ENCODE results near the gene ABCF2. TPM values are rescaled to one million over a fixed set of nuclear protein-coding genes. Genes with fewer than 3 reads are reported as not detected.
A peak's percentile ranks its signal among the peaks of the same experiment; 100 is the strongest.

Gene ABCF2
- total RNA-seq, 1 donor from 2014 or later = 36.9 TPM

DNA sequence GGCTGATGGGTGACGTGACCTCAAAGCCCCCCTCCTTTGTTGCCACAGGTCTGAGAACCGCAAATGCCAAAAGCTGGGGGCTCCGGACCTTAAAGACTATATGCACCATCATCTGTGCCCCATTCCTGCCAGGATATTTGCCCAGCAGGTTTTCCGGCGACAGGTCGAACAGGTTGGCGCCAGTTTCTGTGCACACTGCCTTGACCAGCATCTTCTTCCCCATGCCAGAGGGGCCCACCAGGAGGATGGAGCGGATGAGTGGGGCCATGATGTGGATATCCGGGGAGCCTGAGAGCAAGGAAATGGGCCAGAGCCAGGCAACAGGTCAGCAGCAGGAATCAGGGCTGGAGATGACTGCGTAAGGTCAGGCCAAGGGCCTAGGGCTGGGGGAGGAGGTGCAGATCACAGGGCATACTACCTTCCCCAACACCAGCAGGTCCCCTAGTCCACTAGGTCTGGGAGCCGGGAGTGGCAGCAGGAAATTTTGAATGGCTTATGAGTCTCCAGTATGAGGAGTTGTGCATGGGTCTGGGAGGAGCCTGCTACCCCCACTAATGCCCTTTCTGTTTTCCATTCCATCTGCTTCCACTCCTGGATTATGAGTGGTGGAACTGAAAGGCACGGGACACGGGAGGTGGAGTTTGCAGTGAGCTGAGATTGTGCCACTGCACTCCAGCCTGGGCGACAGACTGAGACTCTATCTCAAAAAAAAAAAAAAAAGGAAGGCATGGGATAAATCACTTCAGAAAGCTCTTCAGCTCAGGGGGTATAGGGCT lies 33.6 kb downstream of the ABCF2 start:
- DNase-seq = no peak

DNA sequence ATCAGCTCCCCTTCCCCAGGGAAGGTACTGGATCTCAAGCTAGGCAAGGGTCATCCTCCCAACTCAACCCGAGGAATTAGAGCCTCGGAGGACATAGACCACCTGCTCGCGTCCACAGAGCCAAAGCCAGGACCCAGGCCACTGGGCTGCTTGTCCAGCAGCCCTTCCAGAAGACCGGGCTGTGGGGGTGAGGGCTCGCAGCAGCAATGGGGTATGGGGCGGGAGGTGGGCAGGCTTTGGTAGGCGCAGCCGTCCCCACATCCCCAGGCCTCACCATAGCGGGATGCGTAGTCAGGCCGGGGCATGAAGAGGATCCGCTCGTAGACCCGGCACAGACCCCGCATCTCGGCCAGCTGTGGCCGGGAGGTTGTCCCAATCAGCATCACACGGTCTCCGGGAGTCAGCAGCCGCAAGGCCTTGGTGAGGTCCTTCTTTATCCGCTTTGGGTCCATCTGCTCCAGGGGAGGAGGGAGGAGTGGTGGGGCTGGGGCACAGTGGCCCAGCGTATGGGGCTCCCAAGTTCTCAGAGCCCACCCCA lies 34.9 kb downstream of the ABCF2 start:
- DNase-seq = no peak

DNA sequence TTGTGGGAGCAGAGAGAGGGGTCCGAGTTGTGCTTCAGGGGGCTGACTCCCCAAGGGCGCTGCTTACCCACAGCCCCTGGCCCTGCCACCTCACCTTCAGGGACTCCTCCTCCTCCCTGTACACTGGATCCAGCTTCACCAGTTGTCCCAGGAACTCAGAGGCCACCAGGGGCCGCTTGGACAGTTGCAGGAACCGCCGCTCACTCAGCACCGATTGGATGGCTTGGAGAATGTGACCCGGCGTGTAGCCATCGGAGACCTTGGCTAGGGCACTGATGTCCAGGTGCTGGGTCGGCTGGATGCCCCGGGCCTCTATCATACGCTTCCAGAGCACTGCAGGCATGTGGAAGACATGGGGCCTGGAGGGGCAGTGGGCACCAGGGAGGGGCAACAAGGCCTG lies 35.5 kb downstream of the ABCF2 start:
- DNase-seq = no peak

DNA sequence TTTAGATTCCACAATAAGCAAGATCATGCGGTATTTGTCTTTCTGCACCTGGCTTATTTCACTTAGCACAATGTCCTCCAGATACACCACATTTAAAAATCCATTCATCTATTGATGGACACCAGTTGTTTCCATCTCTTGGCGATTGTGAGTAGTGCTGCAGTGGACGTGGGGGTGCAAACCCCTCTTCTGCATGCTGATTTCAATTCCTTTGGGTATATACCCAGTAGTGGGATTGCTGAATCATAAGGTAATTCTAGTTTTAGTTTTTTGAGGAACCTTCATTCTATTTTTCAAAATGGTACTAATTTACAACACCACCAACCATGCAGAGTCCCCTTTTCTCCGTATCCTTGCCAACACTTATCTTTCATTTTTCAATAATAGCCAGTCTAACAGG lies 38.0 kb downstream of the ABCF2 start:
- no peak for DNase-seq

DNA sequence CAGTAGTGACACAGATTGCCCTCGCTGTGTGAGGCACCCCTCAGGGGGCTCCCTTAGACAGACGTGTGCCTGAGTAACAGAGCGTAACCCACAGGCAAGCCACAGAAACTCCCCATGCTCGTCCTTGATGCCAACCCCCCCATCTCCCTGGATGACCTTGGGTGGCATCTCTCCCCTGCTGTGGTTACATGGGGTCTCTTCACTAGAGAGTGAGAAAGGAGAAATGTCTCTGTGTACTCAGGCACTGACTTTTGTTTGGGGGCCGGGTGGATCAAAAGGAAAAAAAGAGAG lies 38.8 kb downstream of the ABCF2 start:
- no peak for DNase-seq

DNA sequence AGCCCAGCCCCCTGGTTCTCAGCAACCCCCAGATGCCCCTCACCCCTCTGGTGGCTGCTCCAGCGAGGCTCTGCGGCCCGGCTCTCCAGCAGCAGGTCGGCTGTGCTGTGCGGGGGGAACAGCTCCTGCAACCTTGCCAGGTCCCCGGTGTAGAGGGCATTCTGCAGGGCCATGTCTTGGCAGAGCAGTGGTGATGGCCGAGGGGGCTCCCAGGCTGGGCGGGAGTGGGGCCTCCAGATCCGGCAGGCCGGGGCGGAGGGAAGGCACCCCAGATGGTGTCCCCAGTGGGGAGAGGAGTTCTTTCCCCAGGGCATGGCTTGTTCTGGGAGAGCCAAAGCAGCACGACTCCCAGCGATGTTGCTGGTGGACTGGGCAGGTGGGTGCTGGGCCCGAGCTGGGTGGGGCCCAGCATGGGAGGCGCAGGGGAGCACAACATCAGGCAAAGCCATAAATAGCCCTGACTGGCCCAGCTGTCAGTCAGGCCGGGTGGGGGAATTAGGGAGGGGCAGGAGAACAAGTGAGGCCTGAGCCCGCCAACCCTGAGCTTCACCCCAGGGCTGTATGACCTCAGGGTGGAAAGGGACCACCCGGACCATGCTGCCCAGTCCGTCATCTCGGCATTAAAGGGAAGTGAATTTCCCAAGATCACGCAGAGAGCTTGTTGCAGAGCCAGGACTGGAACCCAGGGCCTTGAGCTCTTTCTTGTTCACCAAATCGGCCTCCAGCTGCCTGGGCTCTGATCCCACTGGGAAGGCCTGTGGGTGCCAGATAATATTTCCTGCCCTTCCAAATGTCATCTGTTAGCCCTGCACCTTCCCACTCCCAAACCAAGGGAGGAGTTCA lies 39.4 kb downstream of the ABCF2 start:
- peak; percentile 46 for DNase-seq

DNA sequence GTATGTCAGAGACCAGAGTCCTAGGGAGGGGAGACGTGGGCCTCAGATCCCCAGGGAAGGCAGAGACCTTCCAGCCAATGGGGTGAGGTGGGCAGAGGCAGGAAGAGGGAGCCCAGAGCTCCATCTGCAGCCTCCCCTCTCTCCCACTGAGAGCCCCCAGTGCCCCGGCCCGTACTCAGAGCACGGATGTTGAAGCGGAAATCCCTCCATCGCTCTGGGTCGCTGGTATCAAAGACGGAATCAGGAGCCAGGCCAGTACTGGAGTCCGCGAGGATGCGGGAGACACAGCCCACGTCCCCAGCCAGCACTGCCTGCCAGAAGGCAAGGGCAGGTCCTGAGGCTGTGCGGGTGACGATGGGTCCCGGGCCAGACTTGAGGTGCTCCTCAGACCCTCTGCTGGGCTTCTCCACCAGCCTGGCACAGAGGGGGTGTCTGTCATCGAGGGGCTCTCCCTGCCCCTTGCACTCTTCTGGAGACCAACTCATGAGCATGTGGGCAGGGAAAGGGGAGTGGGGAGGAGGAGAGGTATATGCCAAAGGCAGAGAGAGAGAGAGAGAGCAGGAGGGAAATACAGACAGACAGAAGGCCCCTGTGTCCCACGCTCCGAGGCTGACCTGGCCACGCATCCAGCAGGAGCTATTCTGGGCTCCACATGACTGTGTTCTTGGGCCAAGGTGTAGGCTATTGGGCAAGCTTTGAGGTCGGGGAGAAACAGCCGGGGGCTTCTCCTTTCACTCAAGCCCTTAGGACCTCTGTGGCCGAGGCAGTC lies 40.2 kb downstream of the ABCF2 start, which contains the start of gene ASB10:
Gene ASB10 (minus strand): TSS at position 611 of the 769 bp plus-strand sequence. CDS start 120 bp downstream, at position 491.
- no peak for DNase-seq

DNA sequence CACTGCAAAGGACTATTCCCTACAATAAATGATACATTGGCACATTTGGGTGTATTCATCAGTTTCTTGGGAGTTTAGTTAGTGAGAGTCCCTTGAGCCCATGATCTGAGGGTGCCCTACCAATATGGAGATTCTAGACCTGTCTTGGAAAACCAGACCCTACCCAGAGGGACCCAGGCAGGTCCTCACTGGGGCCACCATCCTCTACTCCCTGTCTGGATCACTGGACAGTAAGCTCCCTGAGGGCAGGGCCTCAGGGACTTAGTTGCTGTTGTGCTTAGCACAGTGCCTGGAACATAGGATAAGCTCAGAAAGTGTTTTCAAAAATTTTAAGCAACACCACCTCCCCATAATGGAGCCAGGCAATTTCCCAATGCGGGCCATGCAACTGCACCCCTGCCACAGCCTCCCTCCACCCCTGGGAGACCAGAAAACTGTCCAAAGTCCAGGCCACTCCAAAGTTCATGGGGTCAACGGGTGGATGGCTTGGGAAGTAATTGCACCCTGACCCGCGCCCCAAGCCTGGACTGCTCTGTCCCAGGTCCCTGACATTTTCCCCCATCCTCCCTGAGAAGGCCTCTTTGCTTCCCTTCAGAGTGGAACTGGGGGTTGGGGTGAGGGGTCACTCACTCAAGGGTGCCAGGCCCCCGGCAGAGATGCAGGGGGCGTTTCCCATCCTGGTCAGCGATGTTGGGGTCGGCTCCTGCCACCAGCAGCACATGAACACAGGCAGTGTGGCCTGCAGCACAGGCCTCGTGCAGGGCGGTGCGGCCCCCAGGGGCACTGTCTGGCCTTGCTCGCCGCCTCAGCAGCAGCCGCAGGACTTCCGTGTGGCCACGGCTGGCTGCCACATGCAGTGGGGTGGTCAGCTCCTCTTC lies 41.0 kb downstream of the ABCF2 start:
- no peak for DNase-seq

DNA sequence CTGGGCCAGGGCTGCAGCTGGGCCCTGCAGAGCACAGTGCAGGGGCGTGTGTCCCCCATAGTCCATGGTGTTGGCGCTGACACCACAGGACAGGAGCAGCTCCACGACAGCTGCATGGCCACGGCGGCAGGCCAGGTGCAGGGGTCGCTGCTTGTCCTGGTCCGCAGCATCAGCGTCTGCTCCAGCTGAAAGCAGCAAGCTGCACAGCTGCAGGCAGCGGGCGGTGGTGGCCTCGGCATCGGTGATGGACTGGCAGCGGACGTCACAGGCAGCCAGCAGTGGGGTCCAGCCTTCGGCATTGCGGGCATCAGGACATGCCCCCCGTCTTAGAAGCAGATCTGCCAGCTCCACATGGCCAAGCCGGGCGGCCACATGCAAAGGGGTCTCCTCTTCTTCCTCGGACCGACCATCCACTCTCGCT lies 46.0 kb downstream of the ABCF2 start:
- DNase-seq = peak; percentile 78

DNA sequence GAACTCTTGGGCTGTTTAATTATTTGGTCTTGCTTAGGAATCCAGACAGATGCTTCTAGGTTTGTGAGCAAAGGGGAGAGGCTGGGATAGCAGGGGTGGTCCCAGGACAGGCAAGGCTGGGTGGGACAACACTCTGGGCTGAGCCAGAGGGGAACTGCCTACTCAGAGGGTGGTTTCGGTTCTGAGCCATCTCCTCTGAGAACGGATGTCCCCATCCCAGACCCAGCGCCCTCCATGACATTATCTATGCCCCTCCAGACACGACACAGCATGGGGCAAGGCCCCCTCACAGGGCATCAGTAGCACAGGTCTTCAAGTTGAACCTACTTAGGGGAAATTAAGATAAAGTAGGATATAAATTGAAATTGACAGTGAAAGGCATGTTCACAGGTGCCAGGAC lies 47.1 kb downstream of the ABCF2 start:
- DNase-seq = no peak

DNA sequence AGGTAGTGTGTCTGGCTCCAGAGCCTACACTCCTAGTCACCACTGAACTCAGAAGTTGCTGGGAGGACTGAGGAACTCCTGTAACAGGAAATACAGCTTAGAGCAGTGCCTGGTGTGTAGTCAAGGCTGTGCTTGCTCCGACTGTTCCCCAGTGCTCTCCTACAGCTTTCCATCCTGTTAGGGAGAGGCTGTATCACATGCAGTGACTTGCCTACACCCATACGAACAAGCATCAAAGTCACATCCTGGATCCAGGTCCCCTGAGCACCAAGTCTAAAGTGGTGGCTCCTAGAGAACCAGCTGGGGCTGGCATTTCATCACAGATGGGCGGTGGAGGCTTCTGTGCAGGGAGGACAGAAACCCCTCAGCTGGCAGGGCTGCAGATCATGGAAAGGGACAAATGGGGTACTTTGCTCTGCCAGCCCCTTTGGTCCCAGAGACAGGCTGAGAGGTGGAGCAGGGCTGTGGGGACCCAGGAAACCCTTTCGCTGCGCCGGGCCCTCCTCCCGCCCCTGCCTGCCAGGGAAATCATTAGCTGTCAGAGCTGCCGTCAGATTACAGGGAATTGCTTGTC lies 47.6 kb downstream of the ABCF2 start:
- DNase-seq = no peak

DNA sequence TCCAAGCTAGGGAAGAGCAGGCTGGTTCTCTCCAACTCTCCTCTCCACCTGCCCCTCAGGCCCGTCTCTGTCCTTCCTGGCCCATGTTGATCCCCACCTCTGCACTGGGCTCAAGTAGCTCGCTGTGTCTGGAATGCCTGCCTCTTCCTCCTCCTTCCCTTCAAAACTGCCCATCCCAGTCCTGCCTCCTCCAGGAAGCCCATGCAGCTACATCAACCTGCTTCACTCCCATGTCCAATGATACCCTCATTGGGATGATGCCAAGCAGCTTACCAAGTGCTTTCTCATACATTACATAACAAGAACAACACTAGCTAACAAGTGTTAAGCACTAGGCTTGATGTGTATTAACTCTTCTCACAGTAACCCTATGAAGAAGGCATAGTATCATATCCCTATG lies 48.2 kb downstream of the ABCF2 start:
- DNase-seq = no peak

DNA sequence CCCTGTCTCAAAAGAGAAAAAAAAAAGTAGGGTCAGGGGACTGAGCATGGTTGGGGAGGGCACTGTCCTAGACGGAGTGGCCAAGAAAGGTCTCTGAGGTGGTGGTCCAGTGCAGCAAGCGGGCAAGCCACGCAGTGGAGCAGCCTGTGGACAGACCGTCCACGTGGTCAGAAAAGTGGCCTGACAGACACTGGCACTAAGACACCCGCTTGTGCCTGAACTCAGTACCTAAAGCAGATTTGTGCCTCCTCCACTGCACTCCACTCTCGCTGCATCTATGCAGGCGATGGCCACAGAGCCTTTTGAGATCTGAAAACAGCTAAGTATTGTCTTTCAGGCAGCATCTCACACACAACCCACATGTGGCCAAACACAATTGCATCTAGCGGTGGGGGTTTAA lies 48.8 kb downstream of the ABCF2 start:
- DNase-seq = no peak

DNA sequence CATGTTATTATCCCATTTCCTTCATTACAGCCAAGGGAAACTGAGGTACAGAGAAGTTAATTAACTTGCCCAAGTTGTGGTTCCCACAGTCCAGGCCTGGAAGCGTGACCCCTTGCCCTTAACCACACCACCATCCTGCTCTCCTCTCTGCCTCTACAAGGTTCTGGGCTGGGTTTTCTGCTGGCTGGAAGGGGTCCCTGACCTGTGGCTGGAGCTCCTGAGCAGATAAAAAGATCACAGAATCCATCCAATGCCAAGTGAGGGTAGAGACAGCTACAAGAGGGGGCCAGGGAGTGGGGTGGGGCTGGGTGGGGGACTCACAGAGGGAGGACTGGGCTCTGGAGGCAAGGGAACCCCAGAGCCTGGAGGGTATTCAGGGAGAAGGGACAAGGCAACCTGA lies 49.7 kb downstream of the ABCF2 start:
- DNase-seq = no peak

DNA sequence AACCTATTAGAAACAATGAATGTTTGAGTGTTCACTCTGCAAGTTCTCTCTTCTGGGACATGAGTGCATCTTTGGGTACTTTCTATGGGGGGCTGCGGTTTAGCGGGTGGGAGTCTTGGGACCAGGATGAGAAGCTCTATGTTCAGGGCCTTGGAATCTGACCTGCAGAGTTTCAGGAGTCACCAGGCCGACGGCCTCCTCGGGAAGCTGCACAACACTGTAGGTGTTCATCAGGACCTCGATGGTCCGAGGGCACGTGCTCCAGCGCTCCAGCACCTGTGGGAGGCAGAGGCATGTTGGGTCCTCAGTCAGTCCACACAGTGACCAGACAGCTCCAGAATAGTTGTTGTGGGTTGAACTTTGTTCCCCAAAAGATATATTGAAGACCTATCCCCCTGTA lies 50.6 kb downstream of the ABCF2 start:
- no peak for DNase-seq

DNA sequence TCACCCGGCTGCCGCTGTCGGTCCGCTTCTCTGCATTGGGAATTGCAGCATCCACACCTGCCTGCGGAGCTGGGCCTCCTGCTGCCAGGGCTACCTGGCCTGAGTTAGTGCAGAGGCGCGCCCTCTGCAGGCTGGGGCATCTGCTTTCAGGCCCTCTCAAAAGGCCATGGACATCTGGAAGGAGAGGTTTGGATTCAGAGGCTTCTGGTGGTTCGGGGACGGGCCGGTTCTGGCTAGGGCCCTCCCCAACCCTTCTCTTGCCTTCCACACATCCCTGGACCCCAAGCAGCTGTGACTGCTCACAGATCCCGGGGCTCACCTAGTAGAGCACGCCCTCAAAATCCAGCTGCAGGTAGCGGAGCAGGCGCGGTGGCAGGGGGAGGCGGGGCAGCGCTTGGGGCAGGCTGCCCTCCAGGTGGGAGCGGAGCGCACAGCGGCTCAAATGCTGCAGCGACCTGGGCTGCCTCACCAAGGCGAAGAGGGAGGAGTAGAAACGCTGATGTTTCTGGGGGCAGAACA lies 51.2 kb downstream of the ABCF2 start:
- no peak for DNase-seq

DNA sequence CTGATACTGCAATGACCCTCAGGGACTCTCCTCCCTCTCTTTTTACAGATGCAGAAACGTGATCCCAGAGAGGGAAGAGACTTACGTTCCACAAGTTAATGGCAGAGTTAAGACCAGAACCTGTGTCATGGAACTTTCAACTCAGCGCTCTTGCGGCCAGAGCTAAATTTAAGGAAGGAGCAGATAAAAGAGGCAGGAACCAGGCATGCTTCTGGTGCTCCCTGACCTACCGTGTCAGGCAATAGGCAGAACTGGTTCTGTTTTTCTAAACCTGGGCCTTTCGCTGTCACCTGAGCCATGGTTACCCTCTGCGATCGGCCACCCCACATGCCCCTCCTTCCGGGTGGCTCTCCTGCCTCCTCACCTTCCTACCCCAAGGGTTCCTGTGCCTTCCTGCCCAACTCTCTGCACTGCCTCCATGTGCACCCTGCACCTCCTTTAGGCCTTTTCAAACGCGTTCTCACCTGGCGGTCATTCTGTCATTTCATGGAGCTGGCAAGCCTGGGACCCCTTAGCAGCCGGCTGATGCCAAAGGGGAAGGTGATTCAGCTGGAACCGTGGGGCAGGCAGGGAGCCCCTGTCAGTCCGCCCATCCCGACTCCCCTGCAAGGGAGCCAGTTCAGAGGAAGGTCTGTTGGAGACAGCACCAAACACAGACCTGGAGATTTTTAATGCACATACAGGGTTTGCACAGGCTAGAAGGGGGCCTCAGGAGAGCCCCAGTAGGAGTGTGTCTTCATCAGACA lies 51.8 kb downstream of the ABCF2 start:
- DNase-seq = no peak

DNA sequence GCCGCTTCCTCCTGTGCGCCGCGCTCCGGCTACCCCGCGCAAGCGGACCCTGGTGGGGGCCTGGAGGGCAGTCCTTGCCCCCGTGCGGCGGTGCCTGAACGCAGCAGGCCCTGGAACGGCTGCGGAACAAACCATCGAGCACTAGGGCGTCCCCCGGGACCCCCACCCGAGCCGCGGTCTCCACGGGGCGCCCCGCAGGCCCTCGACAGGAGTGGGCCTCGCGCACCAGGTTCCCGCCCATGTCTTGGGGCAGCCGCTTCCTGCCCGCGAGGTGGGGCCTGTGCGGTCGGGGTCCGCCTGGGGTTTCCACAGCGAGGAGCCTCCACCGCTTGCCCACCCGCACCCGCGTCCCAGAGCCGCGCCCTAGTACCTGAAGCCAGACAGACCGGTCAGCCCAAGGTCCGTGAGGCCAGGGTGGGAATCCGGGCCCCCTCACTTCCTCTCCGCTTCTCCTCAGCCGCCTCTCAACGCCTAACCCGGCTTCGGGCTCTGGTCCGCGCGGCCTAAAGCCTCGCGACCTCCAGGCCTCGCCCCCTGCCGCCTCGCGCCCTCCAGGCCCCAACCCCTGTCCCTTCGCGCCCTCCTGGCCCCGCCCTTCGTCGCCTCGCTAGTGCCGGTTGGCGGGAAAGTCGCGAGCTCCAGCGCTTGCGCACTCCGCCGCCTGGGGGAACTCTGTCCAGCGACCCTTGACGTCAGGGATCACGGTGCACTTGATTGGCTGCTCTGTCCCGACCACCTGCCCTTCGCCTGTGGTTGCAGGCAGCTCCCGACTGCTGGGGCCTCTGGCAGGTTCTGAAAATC lies 52.6 kb downstream of the ABCF2 start:
- peak; percentile 70 for DNase-seq
